IPS-20b (cell line): ENCODE results near the gene WNT2B.

Source experiments
- H3K27ac ChIP-seq: one replicate; pipeline ENCODE4 v1.5.1; 2013; ENCODE audit warnings: low read length
- H3K27me3 ChIP-seq: 2 replicates; pipeline ENCODE4 v1.6.1; 2013; ENCODE audit warnings: mild to moderate bottlenecking, low read length, inconsistent platforms; ENCODE audit not compliant: insufficient read depth
- H3K36me3 ChIP-seq: 2 replicates; pipeline ENCODE4 v1.6.1; 2013; ENCODE audit warnings: low read depth, mild to moderate bottlenecking, inconsistent platforms, low read length, moderate library complexity; ENCODE audit not compliant: insufficient read depth
- H3K4me1 ChIP-seq: 2 replicates; pipeline ENCODE4 v1.6.1; 2013; ENCODE audit warnings: mild to moderate bottlenecking, control low read depth, inconsistent platforms, low read length, moderate library complexity; ENCODE audit not compliant: insufficient read depth
- H3K4me3 ChIP-seq: 2 replicates; pipeline ENCODE4 v1.5.1; 2013; ENCODE audit warnings: mild to moderate bottlenecking, low read length, inconsistent platforms
- H3K9ac ChIP-seq: 2 replicates; pipeline ENCODE4 v1.6.1; 2013; ENCODE audit warnings: low read depth, mild to moderate bottlenecking, inconsistent platforms, low read length, moderate library complexity
- H3K9me3 ChIP-seq: 2 replicates; pipeline ENCODE4 v1.6.1; 2013; ENCODE audit warnings: mild to moderate bottlenecking, low read depth, low read length, inconsistent platforms; ENCODE audit not compliant: insufficient read depth

The WNT2B gene

GRCh38 chr1:112530832-112531231, 22.1 kb downstream of the WNT2B start:
- H3K4me3 ChIP-seq = no peak overlapping the region
- H3K9me3 ChIP-seq = no peaks in the 10 kb centered on the region
- H3K36me3 ChIP-seq = no peaks in the 10 kb centered on the region
- H3K9ac ChIP-seq = no peak overlapping the region
- no peak overlapping the region for H3K27ac ChIP-seq
- H3K4me1 ChIP-seq = peaks cover 9% of the 10 kb centered on the region; the same call in 1 of the 2 replicates
- no peaks in the 10 kb centered on the region for H3K27me3 ChIP-seq

- no peaks in the 10 kb centered on the region for H3K27me3 ChIP-seq
- H3K9me3 ChIP-seq = no peaks in the 10 kb centered on the region
- H3K36me3 ChIP-seq = no peaks in the 10 kb centered on the region
- H3K4me3 ChIP-seq = no peak overlapping the region
- no peak overlapping the region for H3K27ac ChIP-seq
- H3K9ac ChIP-seq = no peak overlapping the region
- peaks cover 6% of the 10 kb centered on the region; the same call in 1 of the 2 replicates for H3K4me1 ChIP-seq
Observed at GRCh38 chr1:112532064-112532463, 23.3 kb downstream of the WNT2B start.

- H3K4me1 ChIP-seq = no peaks in the 10 kb centered on the region
- no peak overlapping the region for H3K9ac ChIP-seq
Observed at GRCh38 chr1:112533029-112533428, 24.3 kb downstream of the WNT2B start.

GRCh38 chr1:112536561-112536960, 27.8 kb downstream of the WNT2B start:
- Histone ChIP-seq H3K36me3 (peaks cover 19% of the 10 kb centered on the region; the same call in 1 of the 2 replicates), H3K4me1 (no peaks in the 10 kb centered on the region), H3K27ac (no peak overlapping the region), H3K27me3 (no peaks in the 10 kb centered on the region), H3K9ac (no peak overlapping the region), H3K4me3 (no peak overlapping the region), H3K9me3 (no peaks in the 10 kb centered on the region)

More at GRCh38 chr1:112533029-112533428, 24.3 kb downstream of the WNT2B start:
- Histone ChIP-seq H3K4me3 (no peak overlapping the region), H3K27ac (no peak overlapping the region), H3K9me3 (no peaks in the 10 kb centered on the region), H3K27me3 (no peaks in the 10 kb centered on the region), H3K36me3 (no peaks in the 10 kb centered on the region; the same call in 1 of the 2 replicates)

DNA sequence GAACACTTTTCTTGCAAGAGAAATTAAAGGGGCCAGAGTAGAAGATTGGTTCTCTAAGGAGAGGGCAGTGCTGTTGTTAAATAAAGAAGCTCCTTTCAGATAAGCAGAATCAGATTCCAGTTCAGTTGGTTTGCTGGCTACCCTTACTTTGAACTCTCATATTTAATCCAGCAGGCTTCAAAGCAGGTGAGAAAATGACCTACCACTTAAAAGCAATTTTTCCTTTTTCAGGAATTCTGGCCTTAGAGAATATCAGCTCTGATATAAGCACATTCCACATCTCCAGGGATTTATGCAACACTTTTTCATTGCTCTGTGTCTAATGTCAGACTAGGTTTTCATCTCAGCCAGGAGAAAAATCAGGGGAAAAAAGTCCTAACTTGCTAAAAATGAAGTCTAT, 28.7 kb downstream of the WNT2B start:
- Histone ChIP-seq H3K27me3 (no peaks in the 10 kb centered on the region), H3K4me1 (no peaks in the 10 kb centered on the region), H3K9me3 (no peaks in the 10 kb centered on the region), H3K27ac (no peak overlapping the region), H3K9ac (no peak overlapping the region), H3K4me3 (no peak overlapping the region), H3K36me3 (peaks cover 19% of the 10 kb centered on the region)

DNA sequence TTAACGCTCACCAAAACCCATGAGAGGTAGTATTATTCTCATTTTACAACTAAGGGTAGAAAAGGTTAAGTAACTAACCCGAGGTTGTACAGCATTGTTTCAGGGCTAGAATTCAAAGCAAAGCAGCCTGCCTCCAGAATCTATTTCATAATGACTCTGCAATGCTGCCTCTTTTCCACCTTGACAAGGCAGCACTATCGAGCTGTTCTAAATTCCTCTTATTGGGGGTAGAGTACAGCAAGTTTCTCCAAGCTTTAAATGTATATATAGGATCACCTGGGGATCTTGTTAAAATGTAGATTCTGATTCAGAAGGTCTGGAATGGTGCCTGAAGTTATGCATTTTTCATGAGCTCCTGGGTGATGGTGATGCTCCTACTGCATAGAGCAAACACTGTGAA, 30.1 kb downstream of the WNT2B start:
- Histone ChIP-seq H3K27ac (no peak overlapping the region), H3K9ac (no peak overlapping the region), H3K4me1 (no peaks in the 10 kb centered on the region), H3K9me3 (no peaks in the 10 kb centered on the region), H3K27me3 (no peaks in the 10 kb centered on the region), H3K4me3 (no peak overlapping the region), H3K36me3 (peaks cover 19% of the 10 kb centered on the region)

GRCh38 chr1:112540226-112540794, 31.5 kb downstream of the WNT2B start:
- Histone ChIP-seq H3K36me3 (peaks cover 19% of the 10 kb centered on the region), H3K4me3 (no peak overlapping the region), H3K9ac (no peak overlapping the region), H3K27ac (no peak overlapping the region), H3K9me3 (no peaks in the 10 kb centered on the region), H3K27me3 (no peaks in the 10 kb centered on the region), H3K4me1 (no peaks in the 10 kb centered on the region)

- Histone ChIP-seq H3K9ac (no peak overlapping the region), H3K9me3 (no peaks in the 10 kb centered on the region), H3K27me3 (no peaks in the 10 kb centered on the region), H3K36me3 (peaks cover 19% of the 10 kb centered on the region), H3K4me1 (no peaks in the 10 kb centered on the region), H3K27ac (no peak overlapping the region), H3K4me3 (no peak overlapping the region)
Observed at GRCh38 chr1:112541299-112541698, 32.5 kb downstream of the WNT2B start.

- H3K9me3 ChIP-seq = no peaks in the 10 kb centered on the region
- no peak overlapping the region for H3K4me3 ChIP-seq
- no peaks in the 10 kb centered on the region for H3K27me3 ChIP-seq
- no peak overlapping the region for H3K27ac ChIP-seq
- no peaks in the 10 kb centered on the region for H3K4me1 ChIP-seq
- peaks cover 19% of the 10 kb centered on the region for H3K36me3 ChIP-seq
- no peak overlapping the region for H3K9ac ChIP-seq
Observed at GRCh38 chr1:112542206-112542973, 33.6 kb downstream of the WNT2B start.

- peaks cover 14% of the 10 kb centered on the region for H3K36me3 ChIP-seq
- H3K4me3 ChIP-seq = no peak overlapping the region
- no peaks in the 10 kb centered on the region for H3K27me3 ChIP-seq
- no peak overlapping the region for H3K27ac ChIP-seq
- H3K9me3 ChIP-seq = no peaks in the 10 kb centered on the region
- no peaks in the 10 kb centered on the region for H3K4me1 ChIP-seq
- H3K9ac ChIP-seq = no peak overlapping the region
Observed at GRCh38 chr1:112544011-112544688, 35.4 kb downstream of the WNT2B start.

- H3K9ac ChIP-seq = no peak overlapping the region
- no peak overlapping the region for H3K27ac ChIP-seq
- H3K9me3 ChIP-seq = no peaks in the 10 kb centered on the region
- peaks cover 11% of the 10 kb centered on the region for H3K36me3 ChIP-seq
- H3K4me1 ChIP-seq = no peaks in the 10 kb centered on the region
- no peak overlapping the region for H3K4me3 ChIP-seq
- no peaks in the 10 kb centered on the region for H3K27me3 ChIP-seq
Observed at GRCh38 chr1:112544751-112545150, 36.0 kb downstream of the WNT2B start.

DNA sequence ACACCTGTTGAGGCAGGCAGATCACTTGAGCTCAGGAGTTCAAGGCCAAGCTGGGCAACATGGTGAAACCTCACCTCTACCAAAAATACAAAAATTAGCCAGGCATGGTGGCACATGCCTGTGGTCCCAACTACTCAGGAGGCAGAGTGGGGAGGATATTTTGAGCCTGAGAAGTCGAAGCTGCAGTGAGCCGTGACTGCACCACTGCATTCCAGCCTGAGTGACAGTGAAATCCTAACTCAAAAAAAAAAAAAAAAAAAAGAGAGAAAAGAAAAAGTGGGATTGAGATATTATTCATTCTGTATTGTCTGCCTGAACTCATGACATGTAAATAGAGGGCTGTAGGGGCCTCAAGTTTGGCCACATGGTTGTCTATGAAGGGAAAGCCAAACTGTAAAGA, 37.3 kb downstream of the WNT2B start:
- no peak overlapping the region for H3K9ac ChIP-seq
- H3K36me3 ChIP-seq = peaks cover 4% of the 10 kb centered on the region
- no peaks in the 10 kb centered on the region for H3K4me1 ChIP-seq
- no peaks in the 10 kb centered on the region for H3K27me3 ChIP-seq
- no peaks in the 10 kb centered on the region for H3K9me3 ChIP-seq
- no peak overlapping the region for H3K4me3 ChIP-seq
- no peak overlapping the region for H3K27ac ChIP-seq
